NCI-H524 treated with DMSO at 0.1 percent for 48 hours (cell line): ENCODE results near the gene GALNT14.

Experiments used
- DNase-seq: peaks from one replicate; lab custom pipeline; 2025; lab: John Stamatoyannopoulos, UW

Gene GALNT14

DNA sequence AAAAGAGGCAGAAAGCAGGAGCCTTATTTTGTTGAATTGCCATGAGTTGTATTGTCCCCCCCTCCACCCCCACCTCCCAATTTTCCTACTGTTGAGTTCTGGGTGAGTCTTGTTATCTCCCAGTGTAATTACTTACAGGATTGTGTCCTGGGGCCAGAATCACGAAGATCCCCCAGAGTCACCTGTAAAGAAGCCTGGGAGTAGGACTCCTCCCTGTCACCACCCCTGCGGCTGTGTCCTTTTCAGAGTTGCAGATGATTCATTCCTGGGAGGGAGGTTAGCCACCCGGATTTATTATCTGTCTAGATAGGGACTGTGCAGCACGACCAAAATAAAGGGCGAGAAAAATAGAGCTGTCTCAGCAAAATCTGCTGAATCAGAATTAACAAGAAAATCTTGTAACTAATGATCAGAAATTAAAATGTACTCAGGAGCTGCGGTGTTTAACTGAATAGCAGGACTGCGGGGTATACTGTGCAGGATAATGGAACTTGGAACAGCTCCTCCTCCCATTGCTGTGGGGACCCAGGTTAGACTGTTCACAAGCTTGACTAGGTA is 249.3 kb downstream of the GALNT14 start:
- no peak for DNase-seq

GRCh38 chr2:30886080-30886479 is 252.2 kb downstream of the GALNT14 start:
- DNase-seq = no peak

- DNase-seq = no peak
Observed at GRCh38 chr2:30883822-30884221, 254.4 kb downstream of the GALNT14 start.

DNA sequence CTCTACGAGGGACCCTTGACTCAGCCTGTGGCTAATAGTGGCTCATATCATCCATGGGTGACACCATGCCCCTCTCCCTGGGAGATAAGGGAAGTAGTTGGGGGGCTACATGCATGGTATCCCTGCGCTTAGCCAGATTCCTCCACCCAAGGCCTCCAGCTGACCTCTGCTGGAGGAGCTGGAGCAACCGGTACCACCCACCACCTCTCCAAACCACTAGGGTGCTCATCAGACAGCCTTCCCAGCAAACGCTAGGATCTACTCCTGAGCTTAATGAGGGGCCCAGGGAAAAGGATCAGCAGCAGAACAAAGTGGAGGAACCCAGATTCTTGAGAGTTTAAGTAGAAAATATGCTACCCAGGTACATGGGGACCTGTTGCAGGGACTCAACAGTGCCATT is 255.1 kb downstream of the GALNT14 start:
- no peak for DNase-seq

DNA sequence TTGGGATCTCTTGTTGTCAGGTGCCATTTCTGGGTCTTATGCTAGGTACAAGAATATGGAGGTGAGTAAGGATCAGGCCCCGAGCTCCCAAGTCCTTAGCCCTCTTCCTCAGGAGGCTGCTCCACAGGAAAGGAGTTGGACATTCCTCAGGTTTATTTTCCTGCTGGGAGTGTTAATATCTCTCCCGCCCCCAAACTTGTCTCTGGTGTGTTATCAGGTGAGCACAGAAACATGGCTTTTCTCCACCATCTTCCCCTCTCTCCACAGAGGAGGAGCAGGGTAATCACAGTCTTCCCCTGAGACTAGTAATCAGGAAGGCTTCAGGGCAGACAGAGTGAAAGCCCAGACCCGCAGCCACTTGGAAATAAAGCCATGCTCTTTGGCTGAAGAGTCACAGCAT is 257.7 kb downstream of the GALNT14 start:
- no peak for DNase-seq

DNA sequence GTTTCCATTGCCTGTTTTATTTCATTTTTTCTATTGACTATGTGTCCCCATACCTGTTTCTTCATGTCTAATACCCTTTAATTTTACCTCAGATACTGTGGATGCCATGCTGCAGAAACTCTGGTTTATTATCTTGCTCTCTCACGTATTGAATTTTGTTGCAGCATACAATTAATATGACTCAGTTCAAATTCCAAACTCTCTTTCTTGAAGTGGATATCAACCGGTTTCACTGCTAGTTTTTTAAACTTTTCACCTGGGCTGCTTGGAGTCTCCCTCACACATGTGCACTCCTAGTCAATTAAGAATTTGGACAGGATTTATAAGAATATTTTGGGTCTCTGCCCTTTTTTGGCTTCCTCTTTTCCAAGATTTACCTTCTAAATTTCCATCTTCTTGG is 260.4 kb downstream of the GALNT14 start:
- DNase-seq = no peak

DNA sequence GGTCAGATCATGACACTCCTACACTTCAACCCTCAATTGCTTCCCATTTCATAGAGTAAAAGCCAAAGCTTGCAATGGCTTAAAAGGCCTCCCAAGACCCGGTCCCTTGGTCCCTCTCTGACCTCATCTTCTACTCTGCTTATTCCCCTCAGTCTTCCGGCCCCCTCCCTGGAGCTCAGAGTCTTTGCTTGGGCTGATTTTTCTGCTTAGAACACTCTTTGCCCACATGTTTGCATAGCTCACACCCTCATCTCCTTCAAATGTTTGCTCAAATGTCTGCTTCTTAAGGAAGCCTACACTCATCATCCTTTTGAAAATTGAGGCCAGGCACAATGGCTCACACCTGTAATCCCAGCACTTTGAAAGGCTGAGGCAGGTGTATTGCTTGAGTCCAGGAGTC is 265.4 kb downstream of the GALNT14 start:
- DNase-seq = no peak

GRCh38 chr2:30871980-30872789 is 266.1 kb downstream of the GALNT14 start:
- DNase-seq = peak; percentile 52

DNA sequence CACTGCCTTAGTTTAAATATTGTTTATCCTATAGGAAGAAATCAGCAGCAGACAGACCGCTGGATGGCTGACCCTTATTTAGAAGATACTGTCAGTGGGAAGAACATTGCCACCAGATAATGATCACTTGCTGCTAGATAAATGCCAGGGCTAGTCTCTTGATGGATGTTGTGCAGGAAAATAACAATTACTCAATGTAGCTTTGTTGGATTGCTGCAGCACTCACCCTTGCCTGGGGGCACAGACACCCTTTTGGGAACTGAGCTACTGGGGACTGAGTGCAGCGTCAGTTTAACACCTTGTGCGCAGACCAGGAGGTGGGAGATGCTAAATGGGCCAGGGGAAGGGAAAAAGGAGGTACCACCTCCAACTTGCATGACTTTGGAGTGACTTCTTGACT is 266.8 kb downstream of the GALNT14 start:
- no peak for DNase-seq

DNA sequence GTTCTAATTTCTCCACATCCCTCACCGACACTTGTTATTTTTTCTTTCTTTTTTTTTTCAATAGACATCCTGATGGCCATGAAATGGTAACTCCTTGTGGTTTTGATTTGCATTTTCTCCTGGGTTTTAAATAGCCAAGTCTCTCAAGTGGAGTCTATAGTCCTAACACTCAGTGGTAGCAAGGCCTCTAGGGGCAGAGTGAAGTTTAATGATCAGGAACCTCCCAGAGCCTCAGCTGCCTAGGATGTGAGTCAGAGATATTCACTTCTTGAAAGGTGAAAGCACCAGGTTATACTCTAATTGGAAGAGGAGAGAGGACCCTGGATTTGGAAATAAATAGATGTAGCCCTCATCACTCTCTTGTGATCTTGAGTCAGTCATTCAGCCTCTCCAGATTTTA is 268.3 kb downstream of the GALNT14 start:
- no peak for DNase-seq

GRCh38 chr2:30867385-30867784 is 270.9 kb downstream of the GALNT14 start:
- DNase-seq = no peak

GRCh38 chr2:30866974-30867373 is 271.3 kb downstream of the GALNT14 start:
- DNase-seq = no peak

DNA sequence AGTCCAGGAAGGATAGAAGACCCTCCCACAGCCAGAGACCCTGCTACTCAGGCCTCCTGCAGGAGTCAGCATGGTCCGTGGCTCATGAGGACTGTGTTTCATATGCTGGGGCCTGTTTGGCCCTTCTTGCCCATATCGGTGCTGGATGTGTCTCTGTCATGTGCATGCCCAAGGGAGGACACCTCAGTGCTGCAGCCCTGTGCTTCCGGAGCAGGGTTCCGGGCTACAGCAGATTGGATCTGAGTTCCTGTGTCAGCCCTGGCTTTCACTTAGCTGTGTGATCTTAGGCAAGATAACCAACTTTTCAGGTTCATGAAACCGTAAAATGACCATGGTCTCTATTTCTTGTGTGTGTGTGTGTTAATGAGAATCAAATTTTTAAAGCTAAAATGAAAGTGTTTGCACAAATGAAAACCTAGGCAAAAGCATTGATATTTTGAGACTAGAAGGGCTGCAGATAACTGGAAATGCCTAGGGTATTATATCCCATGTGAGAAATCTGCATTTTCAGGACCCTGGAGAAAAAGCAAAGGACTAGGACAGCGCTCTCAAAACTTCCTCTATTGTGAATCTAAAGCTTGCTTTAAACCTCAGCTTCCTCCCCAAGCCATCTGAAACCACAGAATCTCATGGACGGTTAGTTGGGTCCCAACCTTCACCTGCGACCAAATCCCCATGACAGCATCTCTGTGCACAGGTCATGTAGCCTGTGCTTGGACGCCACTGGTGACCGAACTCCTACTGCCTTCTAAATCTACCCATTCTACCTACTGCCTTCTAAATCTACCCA is 272.2 kb downstream of the GALNT14 start:
- no peak for DNase-seq

- no peak for DNase-seq
Observed at GRCh38 chr2:30865243-30865642, 273.0 kb downstream of the GALNT14 start.

DNA sequence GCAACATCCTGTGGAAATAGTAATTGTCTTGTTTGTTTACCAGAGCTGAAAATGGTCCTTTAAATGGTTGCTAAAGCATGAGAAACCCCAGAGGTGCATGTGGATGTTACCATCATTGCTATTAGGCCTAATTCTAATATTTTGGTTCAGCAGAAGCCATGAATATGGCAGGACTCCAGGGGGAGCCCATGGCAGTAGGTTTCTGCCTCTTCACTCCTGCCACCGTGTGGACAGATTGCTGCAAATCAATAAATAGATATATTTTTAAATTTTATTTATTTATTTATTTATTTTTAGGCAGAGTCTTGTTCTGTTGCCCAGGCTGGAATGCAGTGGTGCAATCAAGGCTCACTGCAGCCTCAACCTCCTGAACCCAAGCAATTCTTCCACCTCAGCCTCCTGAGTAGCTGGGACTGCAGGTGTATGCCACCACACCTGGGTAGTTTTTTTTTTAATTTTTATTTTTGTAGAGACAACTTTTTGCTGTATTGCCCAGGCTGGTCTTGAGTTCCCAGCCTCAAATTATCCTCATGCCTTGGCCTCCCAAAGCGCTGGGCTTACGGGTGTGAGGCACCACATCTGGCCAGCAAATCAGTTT is 276.1 kb downstream of the GALNT14 start:
- DNase-seq = peak; percentile 50

DNA sequence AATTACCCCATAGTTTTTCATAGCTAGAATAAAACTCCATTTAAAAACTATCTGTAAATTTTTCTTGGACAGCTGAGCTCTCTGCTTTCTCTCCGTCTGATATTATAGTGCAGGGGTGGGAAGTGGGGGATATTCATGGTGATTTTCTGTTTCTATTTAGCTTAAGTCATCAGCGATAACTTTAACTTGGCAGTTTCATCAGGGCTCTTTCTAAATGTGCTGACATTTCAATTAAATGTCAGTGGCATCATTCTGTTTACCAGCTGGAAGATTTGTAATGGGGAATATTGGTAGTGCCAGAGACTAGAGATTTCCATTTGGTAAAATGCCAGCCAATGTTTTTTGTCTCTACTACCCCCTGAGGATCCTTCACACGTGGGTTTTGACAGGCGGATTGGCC is 277.5 kb downstream of the GALNT14 start:
- DNase-seq = no peak
